HG03520 (cell line): ENCODE results near the gene PLXNA4.

Experiments
- ATAC-seq: cut with Tn5 transposase; IDR thresholded peaks from one replicate; pipeline ENCODE4 v1.9.1; 2021; ENCODE audit warnings: mild to moderate bottlenecking, moderate library complexity; ENCODE audit not compliant: unreplicated experiment

The PLXNA4 gene

DNA sequence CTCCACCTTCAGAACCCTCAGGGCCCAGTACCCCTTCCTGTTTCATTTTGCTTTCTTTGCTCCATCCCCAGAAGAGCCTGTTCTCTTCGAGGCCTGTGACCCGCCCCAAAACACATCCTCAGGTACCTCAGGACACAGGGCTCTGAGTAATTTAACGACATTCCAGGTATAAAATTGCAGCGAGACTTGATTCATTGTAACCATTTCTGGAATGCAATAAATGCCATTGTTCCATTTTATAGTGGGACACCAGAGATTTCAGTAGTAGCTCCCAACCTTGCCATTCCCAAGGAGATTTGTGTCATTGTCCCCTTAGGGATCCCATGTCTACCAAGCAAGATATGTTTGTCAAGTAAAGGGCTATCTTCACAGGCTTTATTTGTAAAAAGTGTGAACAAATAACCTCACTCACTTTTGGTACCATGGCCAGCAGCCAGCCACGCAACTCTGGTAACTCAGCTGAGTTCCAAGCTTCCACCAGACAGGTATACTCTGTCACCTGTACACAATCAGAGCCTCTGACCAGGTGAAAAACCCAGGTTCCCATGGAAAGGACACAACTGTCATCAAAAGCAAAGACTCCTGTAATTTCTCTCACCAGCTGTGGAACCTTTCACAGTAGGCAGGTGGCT, 441.3 kb downstream of the PLXNA4 start:
- no peak for ATAC-seq

DNA sequence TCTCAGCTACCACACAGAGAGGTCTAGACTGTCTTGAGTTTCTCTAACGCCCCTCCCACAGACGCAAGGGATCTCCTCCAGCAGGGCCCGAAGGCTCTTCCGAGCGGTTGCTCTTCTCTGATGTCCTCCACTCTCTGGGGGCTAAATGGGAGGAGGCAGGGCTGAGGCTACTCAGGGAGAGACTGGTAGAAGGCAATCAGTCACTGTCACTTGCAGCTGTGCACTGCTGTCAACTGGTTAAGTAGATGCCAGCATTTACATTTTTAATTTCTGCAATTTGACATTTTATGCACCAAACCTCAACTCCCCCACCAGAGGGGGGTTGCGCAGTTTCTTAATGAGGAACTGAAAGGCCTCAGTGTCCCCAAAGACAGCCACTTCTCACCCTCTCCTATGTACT, 442.8 kb downstream of the PLXNA4 start:
- no peak for ATAC-seq

DNA sequence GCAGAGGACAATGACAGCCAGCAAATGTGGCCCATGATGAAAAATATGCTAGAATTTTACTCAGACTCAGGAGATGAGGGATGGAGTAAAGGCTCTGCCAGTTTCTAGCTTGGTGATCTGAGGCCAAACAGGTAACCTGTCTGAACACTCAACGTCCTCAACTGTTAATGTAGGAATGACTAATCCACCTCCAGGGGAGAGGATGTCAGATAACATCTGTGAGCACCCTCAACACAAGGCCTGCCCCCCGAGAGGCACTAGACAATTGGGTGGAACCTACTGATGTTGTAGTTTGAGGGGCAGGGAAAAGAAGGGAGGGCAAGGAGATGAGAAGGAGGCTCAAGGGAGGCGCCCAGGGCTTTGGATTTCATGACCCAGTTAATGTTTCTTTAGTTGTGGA, 445.1 kb downstream of the PLXNA4 start:
- no peak for ATAC-seq

DNA sequence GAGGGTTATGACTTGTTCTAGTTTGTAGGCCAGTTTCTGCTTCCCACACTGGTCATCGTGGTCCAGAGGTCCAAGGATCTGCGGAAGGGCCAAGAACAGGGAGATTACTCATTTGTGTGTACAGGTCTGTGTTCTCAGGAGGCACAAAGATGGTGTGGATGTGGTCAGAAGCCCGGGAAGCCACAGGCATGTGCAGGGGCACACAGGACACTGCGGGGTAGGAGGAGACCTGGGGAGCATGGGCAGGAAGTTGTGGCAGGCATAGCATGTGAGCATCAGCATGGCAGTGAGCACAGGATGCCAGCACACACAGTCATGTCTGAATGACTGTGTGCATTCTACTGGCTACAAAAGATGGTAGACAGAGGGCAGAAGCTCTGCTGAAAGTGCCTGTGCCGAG, 445.8 kb downstream of the PLXNA4 start:
- ATAC-seq, result no peak

DNA sequence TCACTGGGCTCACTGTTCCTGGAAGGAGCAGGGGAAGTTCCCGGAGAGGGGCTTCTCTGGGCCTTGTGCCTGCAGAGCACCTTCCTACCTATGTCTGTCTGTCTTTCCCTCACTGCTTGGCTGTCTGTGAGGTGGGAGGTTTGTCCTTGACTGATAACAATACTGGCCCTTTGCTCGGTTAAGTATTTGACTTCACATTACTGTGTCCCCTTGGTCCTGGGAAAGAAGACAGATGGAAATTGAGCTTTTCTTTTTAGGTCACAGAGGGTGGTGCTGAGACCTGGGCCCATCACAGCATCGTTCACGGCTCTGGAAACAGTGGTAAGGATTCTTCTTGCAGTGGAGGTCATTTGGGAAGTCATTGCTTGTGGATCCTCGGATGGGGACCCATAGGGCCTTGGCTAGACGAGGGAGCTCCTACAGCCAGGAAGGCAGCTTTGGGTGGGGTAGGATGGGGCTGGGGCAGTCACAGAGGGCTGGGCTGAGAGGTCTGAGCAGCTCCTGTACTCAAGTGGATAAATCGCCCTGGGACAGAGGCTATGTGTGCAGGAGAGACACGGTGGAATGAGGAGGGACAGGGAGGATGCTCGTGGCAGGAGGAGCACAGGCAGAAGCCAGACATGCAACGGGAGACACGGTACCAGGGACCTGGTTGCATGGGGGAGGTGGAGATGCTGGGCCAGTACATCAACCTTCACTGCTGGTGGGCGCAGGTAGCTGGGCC, 450.2 kb downstream of the PLXNA4 start:
- no peak for ATAC-seq

DNA sequence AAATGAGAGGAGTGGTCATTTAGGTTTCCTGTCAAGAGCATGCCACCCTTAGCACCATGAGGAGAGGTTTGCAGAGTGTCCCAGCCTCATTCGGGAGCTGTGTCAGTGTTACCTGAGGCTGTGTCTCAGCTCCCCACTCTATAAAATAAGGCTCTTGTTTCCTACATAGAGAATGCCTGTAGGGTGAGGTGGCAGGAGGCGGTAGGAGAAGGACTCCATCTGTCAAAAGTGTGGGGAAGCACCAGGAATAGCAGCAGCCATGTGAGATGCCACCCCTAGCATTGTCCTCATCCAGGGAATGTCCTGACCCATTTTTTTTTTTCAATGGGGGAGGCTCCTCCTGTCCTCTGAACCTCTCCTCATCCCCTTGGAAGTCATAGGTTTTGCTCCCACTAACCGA, 451.2 kb downstream of the PLXNA4 start:
- ATAC-seq, result no peak

DNA sequence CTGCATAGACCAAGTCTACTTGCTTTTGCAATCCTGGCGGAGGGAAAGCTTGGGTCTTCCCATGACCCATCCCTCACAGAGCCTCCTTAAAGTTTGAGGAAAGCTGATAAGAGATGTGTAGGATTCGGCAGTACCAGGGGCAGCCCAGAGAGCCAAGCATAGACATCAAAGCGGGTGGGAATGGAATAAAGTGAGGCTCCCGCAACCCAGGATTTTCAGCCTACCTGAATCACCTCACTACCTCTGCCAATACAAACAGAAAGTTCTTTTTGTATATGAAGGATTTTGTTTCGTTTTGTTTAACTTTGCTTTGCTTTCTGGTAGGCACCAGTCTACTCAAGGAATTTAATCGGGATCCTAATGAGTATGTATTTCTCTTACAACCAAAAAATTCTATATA, 451.7 kb downstream of the PLXNA4 start:
- no peak for ATAC-seq

DNA sequence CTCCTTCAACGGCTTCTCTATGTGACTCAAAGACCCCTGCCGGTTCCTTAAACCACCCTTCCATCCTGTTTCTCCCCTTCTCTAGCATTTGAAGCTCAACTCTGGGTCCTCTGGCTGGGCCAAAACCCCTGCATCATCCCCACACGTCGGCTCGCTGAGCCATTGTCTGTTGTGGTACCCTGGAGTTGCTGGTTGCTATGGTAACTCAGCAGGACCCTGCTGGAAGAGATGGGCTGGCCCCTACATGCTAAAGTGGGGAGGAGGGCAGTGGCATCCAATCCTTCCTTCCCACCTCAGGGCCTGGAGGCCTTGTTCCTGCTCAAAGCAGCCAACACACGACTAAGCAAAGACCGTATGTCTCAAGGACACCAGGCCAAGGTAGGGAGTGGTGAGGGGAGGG, 452.5 kb downstream of the PLXNA4 start:
- no peak for ATAC-seq

DNA sequence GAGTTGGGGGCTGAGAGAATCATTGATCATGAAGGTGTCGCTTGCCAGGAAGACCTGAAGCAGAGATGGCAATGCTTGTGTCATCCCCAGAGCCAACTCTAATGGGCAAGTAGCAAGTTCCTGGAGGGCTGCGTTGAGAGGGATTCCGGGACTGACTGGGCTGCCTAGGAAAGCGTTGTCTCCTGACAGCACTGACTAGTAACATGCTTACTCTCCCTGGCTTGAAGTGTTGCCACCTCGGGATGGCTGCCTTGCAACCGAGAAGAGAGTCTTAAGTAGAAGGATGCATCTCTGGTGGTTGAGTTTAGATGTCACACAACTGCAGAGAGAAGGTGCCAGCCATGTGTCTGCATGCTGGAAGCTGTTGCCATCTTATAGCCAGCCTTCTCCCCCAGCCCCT, 453.4 kb downstream of the PLXNA4 start:
- ATAC-seq, result no peak

DNA sequence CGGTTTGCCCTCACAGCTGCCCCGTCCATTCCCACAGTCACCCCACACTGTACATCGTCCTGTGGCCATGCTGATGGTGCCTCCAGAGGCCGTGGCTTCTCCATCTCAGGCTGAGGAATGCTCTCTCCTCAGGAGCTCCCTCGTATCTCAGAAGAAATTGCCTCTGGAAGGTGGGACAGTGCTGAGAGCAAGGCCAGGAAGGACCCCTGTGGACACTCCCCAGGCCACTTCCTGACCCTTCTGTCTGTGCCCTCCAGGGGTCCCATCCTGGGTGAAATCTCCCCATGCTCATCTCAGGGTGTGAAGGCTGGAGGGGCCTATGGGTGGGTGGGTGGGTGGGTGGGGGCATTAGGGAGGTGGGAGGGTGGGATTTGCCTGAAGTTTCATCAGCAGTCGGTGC, 454.3 kb downstream of the PLXNA4 start:
- no peak for ATAC-seq

DNA sequence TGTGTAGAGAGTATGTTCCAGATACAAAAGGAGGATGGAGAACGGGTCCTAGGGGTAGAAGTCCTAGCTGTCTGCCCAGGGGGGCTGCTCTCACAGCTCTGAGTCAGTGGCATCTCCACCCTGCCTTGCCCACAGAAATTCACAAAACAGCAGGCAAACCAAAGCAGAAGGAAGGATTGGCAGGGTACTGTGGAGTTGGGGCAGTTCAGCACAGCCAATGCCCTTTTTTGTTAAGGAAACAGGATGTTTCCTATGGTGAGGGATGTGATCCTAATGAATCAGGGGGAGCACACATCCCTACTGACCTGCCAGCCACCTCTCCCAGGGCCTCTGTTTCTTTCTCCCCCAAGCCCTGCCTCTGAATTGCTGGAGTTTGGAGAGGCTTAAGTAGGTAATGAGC, 457.6 kb downstream of the PLXNA4 start:
- no peak for ATAC-seq

DNA sequence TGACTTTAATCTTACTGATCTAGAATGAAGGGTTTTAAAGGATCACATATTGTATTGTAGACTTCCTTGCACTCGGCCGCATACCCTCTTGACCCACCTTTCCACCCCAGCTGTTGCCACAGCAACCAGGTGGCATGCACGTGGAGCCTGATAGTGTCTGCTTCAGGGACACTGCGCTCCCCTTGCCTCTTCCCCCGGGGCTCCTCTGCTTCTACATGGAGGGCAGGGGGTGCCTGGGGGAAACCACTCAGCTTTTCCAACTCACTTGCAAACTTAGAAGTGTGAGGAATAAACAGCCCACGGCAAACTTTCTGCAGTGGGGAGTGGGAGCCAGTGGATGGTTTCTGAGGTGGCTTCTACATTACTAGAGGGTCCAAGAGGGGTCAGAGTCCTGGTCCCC, 458.6 kb downstream of the PLXNA4 start:
- no peak for ATAC-seq

DNA sequence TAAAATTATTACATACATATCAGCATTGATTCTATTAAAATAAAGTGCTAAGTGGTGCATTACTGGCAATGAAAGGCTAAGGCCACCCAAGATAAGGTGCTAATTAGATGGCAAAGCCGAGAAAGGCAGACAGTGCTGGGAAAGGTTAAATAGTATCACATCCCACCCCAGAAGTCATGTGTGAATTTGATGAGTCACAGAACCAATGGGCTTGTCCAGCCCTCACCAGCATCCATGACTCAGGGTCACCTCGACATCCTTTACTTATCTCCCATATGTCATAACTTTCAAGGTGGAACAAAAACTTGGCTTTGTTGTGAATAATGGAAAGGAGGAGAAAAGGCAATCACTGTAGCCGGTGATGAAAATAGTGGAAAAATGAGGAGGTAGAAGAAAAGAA, 459.1 kb downstream of the PLXNA4 start:
- no peak for ATAC-seq

DNA sequence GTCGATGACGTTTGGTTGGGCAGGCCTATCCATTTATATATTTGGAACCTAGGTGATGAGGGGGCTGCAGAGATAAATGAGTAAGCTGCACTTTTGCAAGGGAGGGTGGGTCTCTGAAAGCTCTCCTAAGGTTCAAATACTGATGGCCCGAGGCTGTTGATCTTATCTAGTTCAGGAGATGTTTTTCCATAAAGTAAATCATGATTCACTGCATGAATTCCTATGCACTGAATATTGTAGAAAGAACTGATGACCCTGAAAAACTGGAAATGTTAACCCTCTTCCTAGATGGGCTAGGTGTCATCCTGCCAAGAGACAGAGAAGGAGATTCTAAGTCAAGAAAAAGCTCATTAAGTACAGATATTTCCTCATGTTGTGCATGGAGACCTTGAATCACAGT, 459.9 kb downstream of the PLXNA4 start:
- ATAC-seq, result no peak

DNA sequence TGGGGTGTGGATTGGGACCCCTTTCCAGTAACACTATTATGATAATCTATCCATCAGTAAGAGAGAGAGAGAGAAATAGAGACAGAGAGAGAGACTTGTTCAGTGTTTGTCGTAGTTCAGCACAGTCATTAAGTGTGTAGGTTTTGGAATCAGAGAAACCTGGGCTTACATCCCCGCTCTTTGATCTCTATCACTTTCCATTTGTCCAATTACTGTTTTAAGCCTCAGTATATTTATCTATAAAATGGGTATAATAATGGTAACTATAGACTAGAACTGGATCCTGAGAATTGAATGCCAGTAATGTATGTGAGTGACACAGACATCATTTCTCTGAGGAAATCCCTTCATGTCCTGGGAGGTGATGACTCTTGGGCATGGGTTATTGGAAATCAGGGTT, 460.5 kb downstream of the PLXNA4 start:
- ATAC-seq, result no peak

DNA sequence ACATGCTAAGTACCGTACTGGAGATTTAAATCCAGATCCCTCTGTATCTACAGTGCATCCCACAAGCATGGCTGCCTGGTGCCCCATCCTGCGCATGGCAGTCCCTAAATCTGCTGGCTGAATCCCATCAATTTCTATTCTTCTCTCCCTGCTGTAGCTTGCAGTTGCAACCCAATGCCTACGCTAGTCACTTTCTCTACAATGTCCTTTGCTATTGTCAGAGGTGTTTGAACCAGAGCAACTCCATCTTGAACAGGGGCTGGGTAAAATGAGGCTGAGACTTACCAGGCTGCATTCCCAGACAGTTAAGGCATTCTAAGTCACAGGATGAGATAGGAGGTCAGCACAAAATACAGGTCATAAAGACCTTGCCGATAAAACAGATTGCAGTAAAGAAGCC, 461.2 kb downstream of the PLXNA4 start:
- no peak for ATAC-seq

DNA sequence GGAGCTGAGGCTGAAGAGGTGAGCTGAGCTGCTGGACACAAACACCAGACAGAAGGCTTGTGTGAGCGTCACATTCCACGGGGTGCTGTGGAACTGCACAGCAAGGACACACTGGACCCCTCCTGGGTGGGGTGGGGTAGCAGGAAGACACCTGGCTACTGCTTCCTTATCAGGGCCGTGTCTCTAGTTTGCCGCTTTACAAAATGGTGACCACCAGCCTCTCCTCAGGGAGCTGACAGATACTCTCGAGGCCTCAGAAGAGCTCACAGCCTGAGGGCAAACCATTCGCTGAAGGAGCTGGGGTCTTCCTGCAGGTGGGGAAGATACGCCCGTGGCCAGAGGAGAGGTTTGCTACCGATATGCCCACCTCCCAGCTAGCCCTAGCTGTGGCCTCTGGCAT, 461.9 kb downstream of the PLXNA4 start:
- ATAC-seq, result no peak

DNA sequence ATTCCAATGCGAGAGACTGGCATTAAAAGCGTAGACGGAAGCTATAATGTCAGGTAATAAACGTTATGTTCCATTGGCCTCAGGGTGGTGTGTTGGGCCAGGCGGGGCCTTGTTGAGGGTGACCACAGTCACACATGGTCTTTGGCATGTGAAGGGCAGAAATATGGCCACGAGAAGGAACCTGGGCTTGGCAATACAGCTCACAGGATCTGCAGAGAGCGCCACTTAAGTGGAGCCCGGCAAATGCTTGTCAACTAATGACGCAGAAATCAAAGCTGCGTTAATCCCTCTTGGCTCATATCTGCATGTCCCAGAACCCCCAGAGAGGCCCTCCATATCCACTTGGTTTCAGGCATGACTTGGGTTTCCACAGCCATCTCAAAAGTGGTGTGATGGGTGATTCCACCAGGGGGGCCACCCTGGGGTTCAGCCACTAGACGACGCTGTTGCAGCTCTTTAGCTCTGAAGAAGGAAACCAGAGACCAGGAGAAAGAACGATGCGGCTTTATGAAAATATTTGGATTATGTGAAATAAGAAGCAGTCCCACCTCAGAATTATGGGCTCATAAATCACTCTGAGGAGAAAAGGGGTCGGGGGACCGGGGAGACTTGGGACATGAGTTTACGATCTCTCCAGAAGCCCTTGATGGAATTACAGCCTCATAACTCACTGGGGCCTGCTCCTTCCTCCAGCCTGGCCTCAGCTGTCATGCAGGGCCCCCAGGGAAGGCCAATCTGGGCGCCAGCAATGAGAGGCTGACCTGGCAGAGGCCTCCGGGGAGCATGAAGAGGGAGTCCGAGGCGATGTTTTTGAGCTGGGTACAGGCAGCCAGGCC, 462.5 kb downstream of the PLXNA4 start:
- ATAC-seq, result no peak

DNA sequence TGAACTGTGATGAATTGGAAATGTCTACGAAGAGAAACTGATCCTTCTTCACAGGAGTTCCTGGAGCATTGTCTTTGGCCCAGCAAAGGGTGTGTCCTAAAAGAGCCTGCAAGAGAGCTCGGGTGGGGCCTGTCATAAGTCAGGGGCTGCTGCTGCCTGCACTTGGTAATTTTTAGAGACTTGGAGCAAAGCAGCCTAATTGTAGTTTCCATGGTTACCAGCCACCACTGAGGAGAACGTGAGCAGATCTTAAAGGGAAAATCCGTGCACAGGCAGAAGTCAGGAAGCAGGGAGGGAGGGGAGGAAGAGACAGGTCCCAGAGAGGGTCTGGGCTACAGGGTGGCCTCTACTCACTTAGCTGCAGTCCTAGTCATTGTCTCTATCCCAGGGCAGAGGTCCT, 463.6 kb downstream of the PLXNA4 start:
- ATAC-seq, result no peak

DNA sequence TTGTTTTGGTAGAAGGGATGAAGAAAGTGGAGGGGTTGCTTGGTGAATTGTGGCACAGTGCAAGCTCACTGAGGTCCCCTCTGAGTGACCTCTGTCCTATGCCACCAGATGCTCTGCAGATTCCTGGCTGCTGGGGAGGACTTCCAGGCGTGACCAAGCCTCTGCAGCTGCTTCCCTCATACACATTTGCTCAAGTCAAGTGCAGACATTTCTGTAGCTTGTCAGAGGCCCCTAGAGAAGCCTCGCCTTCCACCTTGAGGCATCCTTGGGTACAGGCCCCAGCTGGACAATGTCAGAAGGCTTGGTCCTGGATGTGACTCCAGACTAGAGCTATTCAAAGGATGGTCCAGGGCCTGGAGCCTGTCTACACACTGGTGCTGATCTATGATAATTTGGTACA, 464.2 kb downstream of the PLXNA4 start:
- no peak for ATAC-seq

DNA sequence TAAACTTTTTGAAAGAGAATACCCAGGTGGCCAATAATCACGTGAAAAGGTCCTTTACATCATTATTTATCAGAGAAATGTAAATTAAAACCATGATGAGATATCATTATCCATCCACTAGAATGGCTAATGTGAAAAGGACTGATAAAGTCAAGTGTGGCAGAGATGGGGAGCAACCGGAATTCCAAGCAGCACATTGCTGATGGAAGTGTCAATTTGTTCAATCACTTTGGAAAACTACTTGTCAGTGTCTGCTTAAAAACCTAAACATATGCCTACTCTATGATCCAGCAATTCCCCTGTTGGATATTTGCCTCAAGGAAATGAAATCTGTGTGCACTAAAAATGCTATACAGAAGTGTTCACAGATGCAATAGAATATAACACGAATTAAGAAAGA, 465.6 kb downstream of the PLXNA4 start:
- no peak for ATAC-seq

DNA sequence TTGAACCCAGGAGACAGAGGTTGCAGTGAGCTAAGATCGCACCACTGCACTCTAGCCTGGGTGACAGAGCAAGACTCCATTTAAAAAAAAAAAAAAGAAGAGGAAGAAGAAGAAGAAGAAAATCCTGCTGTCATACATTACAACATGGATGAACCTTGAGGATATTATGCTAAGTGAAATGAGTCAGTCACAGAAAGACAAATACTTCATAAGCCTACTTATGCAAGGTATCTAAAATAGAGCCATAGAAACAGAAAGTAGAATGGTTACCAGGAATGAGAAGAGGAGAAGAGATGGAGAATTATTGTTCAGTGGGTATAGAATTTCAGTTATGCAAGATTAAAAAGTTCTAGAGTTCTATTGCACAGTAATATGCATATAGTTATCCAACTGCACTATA, 466.5 kb downstream of the PLXNA4 start:
- ATAC-seq, result no peak
